ENCODE results near the gene FBXW12.

GRCh38 chr3:48412375-48413001, 40.5 kb downstream of the FBXW12 start:
- no peak for TF ChIP-seq POLR2A (IDR thresholded peaks at IDR 0.05)
- no peak for TF ChIP-seq CTCF (IDR thresholded peaks at IDR 0.05)
- no peak for TF ChIP-seq POLR2AphosphoS5 (IDR thresholded peaks at IDR 0.05)
